ENCODE results near the gene BRAT1.

The BRAT1 gene

DNA sequence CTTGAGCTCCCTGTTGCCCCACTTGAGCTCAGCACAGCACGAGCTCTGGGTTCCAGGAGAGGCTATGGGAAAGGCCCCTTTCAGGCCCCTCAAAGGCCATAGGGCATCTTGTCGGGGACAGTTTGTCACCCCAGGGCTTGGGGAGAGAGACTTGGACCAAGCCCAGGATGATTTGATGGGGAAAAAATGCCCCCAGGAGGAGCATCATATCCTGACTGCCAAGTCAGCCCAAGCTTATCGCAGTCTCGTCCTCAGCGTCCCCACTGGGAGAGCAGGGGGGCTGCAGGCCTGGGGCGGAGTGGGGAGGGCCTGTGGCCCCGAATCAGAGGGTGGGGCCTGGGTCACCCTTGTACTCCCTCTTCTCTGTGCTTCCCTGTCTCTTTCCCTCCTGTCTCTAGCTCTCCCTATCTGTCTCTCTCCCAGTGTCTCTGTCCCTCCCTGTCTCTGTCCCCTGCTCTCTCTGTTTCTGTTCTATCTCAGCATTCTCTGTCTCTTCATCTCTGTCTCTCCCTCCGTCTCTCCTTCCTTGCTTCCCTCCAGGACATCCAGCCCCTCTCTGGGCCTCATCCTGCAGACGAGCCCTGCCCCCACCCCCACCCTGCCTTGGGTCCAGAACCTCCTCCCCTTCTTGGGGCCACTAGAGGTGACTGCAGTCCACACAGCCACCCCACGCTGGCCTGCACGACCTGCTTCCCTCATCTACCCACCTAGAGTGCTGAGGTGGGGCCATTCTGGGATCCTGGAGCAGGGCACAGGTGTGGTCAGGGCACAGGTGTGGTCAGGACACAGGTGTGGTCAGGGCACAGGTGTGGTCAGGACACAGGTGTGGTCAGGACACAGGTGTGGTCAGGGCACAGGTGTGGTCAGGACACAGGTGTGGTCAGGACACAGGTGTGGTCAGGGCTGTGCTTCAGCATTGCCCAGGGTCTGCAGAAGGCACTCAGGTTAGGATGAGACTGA is 61.8 kb downstream of the BRAT1 start:
- TF ChIP-seq, protein P1, sequence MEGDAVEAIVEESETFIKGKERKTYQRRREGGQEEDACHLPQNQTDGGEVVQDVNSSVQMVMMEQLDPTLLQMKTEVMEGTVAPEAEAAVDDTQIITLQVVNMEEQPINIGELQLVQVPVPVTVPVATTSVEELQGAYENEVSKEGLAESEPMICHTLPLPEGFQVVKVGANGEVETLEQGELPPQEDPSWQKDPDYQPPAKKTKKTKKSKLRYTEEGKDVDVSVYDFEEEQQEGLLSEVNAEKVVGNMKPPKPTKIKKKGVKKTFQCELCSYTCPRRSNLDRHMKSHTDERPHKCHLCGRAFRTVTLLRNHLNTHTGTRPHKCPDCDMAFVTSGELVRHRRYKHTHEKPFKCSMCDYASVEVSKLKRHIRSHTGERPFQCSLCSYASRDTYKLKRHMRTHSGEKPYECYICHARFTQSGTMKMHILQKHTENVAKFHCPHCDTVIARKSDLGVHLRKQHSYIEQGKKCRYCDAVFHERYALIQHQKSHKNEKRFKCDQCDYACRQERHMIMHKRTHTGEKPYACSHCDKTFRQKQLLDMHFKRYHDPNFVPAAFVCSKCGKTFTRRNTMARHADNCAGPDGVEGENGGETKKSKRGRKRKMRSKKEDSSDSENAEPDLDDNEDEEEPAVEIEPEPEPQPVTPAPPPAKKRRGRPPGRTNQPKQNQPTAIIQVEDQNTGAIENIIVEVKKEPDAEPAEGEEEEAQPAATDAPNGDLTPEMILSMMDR (IDR thresholded peaks at IDR 0.05; ENCODE audit: low read depth, low read length): no peak
- no peak overlapping the region for H3K4me3 ChIP-seq (ENCODE audit: low read depth, low read length)

DNA sequence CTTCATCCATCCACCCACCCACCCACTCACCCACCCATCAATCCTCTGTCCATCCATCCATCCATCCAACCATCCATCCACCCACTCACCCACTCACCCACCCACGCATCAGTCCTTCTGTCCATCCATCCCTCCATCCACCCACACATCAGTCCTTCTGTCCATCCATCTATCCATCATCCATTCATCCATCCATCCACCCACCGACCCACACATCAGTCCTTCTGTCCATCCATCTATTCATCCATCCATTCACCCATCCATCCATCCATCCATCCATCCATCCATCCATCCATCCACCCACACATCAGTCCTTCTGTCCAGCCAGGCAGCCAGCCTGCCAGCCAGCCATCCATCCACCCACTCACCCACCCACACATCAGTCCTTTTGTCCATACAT is 63.3 kb downstream of the BRAT1 start:
- no peak overlapping the region for H3K4me3 ChIP-seq (ENCODE audit: low read depth, low read length)
- TF ChIP-seq, protein P1 (IDR thresholded peaks at IDR 0.05; ENCODE audit: low read depth, low read length): no peak

DNA sequence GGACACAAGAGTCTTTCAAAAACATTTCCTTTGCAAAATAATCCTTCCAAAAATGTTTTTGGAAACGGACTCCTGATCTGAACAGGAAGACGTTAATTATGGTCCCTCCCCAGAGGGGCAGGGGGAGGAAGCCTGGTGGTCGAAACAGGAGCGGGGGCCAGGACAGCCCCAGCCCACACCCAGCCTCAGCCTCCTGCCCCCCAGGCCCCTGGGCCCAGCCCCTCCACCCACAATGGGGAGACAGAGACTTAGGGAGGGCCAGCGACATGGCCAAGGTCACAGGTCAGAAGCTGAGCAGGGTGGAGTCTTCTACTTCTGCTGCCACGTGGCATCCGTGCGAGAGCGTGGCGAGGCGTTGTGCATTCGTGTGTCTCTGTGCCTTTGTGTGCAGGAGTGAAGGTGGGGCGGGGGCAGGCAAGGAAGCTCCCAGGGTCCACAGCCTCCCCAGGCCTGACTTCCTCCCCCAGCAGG is 65.1 kb downstream of the BRAT1 start:
- TF ChIP-seq, protein P1 (IDR thresholded peaks at IDR 0.05; ENCODE audit: low read depth, low read length): no peak
- H3K4me3 ChIP-seq (ENCODE audit: low read depth, low read length): no peak overlapping the region

DNA sequence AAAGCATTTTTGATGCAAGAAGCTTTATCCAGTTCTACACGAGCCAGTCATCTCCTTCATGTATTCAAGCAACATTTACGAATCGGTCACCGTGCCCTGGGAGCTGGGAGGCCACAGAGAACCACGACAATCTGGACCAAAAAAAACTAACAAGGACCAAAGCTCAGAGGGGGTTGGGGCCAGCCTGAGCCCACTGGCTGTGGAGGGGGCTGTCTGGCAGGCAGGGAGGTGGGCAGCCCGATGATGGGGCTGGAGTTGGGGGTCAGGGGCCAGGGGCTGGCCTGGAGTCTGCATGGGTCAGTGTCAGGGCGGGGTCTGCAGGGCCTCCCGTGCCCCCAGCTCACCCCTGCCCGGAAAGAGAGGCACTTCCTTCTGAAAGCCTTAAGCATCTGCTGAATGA is 66.6 kb downstream of the BRAT1 start:
- no peak overlapping the region for H3K4me3 ChIP-seq (ENCODE audit: low read depth, low read length)
- TF ChIP-seq, protein P1 (IDR thresholded peaks at IDR 0.05; ENCODE audit: low read depth, low read length): no peak

DNA sequence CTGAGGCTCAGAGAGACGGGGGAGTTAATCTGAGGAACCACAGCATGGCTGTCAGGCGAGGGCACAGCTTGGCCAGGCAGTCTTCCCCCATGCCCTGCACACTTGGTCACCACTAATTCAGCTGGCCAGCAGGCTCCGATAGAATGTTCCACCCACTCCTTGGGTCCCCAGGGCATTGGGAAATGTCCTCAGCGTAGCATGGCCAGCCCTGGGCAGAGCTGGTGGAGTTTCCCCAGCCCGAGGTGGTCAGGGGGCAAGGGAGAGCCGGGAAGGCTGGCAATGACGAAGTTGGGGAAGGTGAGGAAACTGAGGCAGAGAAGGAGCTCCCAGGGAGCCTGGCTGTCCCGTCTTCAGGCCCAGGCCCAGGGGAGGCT is 67.1 kb downstream of the BRAT1 start:
- no peak overlapping the region for H3K4me3 ChIP-seq (ENCODE audit: low read depth, low read length)

More for the DNA sequence above, 67.1 kb downstream of the BRAT1 start:
- TF ChIP-seq, protein P1 (IDR thresholded peaks at IDR 0.05; ENCODE audit: low read depth, low read length): no peak

All from WI38 (cell line).